HepG2 (cell line): ENCODE results near the gene POFUT2. TPM values are rescaled to one million over a fixed set of nuclear protein-coding genes. Genes with fewer than 3 reads are reported as not detected.
A peak's percentile ranks its signal among the peaks of the same experiment; 100 is the strongest.

Source experiments
- ATF2 ChIP-seq: sonication (generic); formaldehyde crosslinking; IDR thresholded peaks from 2 replicates; pipeline ENCODE4 v1.4.0; 2020; ENCODE audit warnings: missing genetic modification reagents
- FIP1L1 ChIP-seq: fragments of 200-400 bp; formaldehyde crosslinking; IDR thresholded peaks from 2 replicates; pipeline ENCODE4 v1.6.1; 2018; ENCODE audit warnings: low read depth, mild to moderate bottlenecking, low read length, moderate library complexity, borderline replicate concordance; ENCODE audit not compliant: insufficient read depth
- HMGA1 ChIP-seq: sonication (generic); formaldehyde crosslinking; conservative IDR thresholded peaks from 2 replicates; pipeline ENCODE4 v1.4.0; 2020; ENCODE audit warnings: missing genetic modification reagents
- MED8 ChIP-seq: sonication (generic); formaldehyde crosslinking; IDR thresholded peaks from 2 replicates; pipeline ENCODE4 v1.8.1; 2023; ENCODE audit warnings: mild to moderate bottlenecking, missing genetic modification reagents; ENCODE audit not compliant: insufficient replicate concordance
- NFAT5 ChIP-seq: sonication (generic); formaldehyde crosslinking; IDR thresholded peaks from 2 replicates; pipeline ENCODE4 v1.4.0; 2020; ENCODE audit warnings: missing genetic modification reagents
- NFE2 ChIP-seq: sonication (generic); formaldehyde crosslinking; IDR thresholded peaks from 2 replicates; pipeline ENCODE4 v1.4.0; 2020; ENCODE audit warnings: missing genetic modification reagents
- PHF8 ChIP-seq: sonication (generic); formaldehyde crosslinking; IDR thresholded peaks from 2 replicates; pipeline ENCODE4 v1.5.0; 2020; ENCODE audit warnings: missing genetic modification reagents
- XRCC5 ChIP-seq: fragments of 200-400 bp; formaldehyde crosslinking; optimal IDR thresholded peaks from 2 replicates; pipeline ENCODE3; 2017; ENCODE audit warnings: mild to moderate bottlenecking, low read length
- ZNF160 ChIP-seq: sonication (generic); formaldehyde crosslinking; IDR thresholded peaks from 2 replicates; pipeline ENCODE4 v1.8.0; 2022; ENCODE audit warnings: mild to moderate bottlenecking, inconsistent platforms, missing genetic modification reagents
- ZNF251 ChIP-seq: sonication (generic); formaldehyde crosslinking; IDR thresholded peaks from 2 replicates; pipeline ENCODE4 v1.9.0; 2021; ENCODE audit warnings: mild to moderate bottlenecking, missing genetic modification reagents
- ZNF30 ChIP-seq: sonication (generic); formaldehyde crosslinking; IDR thresholded peaks from 2 replicates; pipeline ENCODE4 v1.5.0; 2020; ENCODE audit warnings: mild to moderate bottlenecking, missing genetic modification reagents
- ZNF318 ChIP-seq: sonication (generic); formaldehyde crosslinking; IDR thresholded peaks from 2 replicates; pipeline ENCODE4 v1.4.0; 2020; ENCODE audit warnings: mild to moderate bottlenecking, missing genetic modification reagents
- ZNF496 ChIP-seq: sonication (generic); formaldehyde crosslinking; IDR thresholded peaks from 2 replicates; pipeline ENCODE4 v1.8.1; 2023; ENCODE audit warnings: mild to moderate bottlenecking, moderate library complexity, missing genetic modification reagents; ENCODE audit not compliant: insufficient replicate concordance
- ZSCAN21 ChIP-seq: sonication (generic); formaldehyde crosslinking; IDR thresholded peaks from 2 replicates; pipeline ENCODE4 v1.8.0; 2022; ENCODE audit warnings: mild to moderate bottlenecking, missing genetic modification reagents, moderate library complexity, borderline replicate concordance
- polyA plus RNA-seq, 8 experiments: library from polyadenylated mRNA; depleted of rRNA in 3 of 8; stranded (reverse) in 7 of 8; unstranded in 1 of 8; fragments of >200 nt; fragmentation: Illumina TruSeq in 4 of 8; extraction: Trizol in 4 of 8; gene quantifications; 2 replicates each; pipeline versions ENCODE4 v1.2.1 to v1.2.3, GENCODE V29; 2011 to 2016; ENCODE audit warnings: low read depth in 4 of 8, missing spikeins in 1 of 8, mixed read lengths in 1 of 8; ENCODE audit not compliant: insufficient read depth in 1 of 8
- total RNA-seq, 5 experiments: library from RNA; depleted of rRNA; stranded (reverse); fragments of >200 nt; fragmentation: Illumina TruSeq; extraction: Trizol; gene quantifications; 2 replicates each; pipeline ENCODE4 v1.2.3, GENCODE V29; 2016; ENCODE audit warnings: low read depth in 1 of 5

The POFUT2 gene
- total and polyA plus RNA-seq, 2 of the 13 experiments (the other 11 are each of a cell fraction or from before 2014, with no cell fraction given): 22.8 to 24.0 TPM

- TF ChIP-seq NFAT5 (CRISPR knock-in tag) (no peak), XRCC5 (no peak), ZNF496 (CRISPR knock-in tag) (no peak), ZNF160 (no peak), NFE2 (CRISPR knock-in tag) (0 out of 2 replicates have a peak, but pooled peaks have one; percentile 24), ZSCAN21 (CRISPR knock-in tag) (no peak), FIP1L1 (no peak), ZNF251 (CRISPR knock-in tag) (no peak), ZNF318 (no peak), ATF2 (CRISPR knock-in tag) (no peak), PHF8 (CRISPR knock-in tag) (peak; percentile 13; the same call in 1 of the 2 replicates), HMGA1 (CRISPR knock-in tag) (no peak), ZNF30 (CRISPR knock-in tag) (no peak), MED8 (no peak)
Observed at GRCh38 chr21:45294509-45295291, 7.0 kb upstream of the POFUT2 start (continued).
